DMS79 (cell line): Measurements from ENCODE around the gene DCUN1D1.

Source experiments
- DNase-seq: peaks from one replicate; lab custom pipeline; 2025; lab: John Stamatoyannopoulos, UW

DCUN1D1 gene

DNA sequence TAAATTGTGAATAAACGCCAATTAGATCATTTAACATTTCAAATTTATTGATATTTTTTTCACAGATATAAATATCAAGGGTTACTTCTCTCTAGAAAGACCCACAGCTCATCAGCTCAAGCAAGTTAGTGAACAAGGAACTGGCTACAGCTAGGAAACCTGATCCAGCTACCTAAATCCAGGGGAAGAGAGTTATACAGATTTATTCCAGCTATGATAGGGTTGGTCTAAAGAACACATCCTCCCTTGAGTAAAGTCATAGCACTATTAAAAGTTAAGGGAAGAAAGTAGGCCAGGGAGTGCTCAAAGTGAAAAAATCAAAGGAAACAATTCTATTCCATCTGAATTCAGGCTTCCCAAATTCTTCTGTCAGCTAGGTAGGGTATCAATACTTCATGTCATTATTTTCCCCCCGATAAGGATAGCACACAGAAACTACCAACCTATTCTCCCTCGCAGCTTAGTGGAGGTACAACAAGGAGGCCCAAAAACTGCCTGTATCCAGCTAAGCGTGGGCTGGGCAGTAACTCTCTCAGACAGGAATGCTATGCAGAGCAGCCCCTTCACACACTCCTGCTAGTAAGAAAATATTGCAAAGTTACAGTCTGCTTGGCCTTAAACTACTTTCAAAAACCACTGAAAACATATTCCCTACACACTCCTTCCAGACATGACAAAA is 44.0 kb downstream of the DCUN1D1 start:
- DNase-seq, result no peak

DNA sequence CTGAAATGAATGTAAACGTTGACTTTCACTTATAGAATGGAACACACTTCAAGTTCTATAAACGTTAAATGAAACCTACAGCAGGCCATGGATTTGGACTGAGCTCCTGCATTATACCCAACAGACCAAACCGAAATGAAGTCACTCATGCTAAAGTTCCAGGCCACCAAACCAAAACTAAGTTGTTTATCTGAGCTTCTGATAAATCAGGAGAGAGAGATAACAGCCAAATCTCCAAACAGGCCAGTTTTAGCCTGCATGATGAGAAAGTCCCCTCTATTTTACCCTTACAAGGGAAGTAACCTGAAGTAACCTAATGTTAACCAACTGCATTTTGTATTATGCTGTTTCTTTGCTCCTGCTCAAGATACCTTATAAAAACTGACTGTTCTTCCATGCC is 44.5 kb downstream of the DCUN1D1 start:
- DNase-seq, result no peak

DNA sequence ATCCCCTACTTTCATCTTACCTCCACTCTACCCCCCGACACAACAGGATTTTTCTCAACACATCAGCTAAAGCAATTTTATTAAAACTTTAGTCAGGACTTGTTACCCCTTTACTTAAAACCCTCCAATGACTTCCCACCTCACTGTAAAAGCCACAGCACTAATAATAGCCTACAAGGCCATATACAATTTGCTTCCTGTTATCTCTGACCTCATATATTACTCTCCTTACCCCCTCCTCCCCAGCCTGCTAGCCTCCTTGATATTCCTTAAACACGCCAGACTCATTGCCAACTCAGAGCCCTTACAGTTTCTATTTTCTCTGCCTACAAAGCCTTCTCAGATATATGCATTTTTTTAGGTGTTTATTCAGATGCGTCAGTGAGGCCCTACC is 54.4 kb downstream of the DCUN1D1 start:
- no peak for DNase-seq

DNA sequence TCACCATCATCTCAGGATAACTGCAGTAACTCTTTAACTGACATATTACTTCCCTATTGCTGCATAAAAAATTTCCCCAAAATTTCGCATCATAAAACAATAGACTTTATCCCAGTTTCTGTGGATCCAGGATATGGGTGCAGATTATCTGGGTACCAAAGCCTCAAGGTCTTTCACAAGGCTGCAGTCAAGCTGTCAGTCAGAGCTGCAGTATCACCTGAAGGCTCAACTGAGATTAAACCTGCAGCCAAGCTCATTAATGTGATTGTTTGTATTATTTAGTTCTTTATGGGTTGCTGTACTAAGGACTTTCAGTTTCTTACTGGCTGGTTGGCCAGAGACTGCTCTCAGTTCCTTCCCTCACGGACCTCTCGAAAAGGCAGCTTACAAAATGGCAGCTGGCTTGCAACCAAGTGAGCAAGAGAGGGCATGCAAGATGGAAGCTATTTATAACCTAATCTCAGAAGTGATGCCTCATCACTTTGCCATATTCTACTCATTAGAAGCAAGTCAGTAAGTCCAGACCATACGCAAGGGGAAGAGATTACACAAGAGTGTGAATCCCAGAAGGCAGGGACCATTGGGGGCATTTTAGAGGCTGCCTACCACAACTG is 54.9 kb downstream of the DCUN1D1 start:
- DNase-seq, result no peak

DNA sequence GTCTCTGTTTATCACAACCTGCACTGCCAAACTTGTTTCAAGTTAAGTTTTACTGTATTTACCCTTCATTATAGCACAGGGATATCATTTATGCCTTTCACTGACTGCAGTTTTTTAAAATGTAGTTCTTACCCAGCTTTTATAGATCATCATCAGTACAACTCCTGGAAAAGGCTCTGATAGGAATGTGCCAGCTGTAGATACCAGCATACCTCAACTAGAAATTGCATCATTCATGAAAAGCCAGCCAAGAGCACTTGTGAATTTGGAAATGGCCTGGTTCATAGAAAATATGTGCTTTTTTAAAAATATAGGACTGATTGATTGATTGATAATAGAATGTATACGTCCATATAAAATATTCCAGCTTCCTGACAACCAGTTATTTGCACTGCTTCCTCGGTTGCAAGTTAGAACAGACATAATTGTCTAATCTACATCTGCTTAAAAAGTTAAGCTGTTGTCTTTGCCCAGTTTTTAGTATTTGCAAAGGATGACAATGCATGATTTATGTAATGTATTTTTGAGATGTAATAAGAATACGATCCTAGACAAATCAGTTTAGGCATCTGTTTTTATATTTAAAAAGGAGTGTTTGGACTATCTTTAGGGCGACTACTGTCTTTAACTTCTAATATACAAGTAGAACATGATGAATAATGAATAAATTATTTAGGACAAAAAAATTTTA is 58.5 kb downstream of the DCUN1D1 start:
- no peak for DNase-seq

DNA sequence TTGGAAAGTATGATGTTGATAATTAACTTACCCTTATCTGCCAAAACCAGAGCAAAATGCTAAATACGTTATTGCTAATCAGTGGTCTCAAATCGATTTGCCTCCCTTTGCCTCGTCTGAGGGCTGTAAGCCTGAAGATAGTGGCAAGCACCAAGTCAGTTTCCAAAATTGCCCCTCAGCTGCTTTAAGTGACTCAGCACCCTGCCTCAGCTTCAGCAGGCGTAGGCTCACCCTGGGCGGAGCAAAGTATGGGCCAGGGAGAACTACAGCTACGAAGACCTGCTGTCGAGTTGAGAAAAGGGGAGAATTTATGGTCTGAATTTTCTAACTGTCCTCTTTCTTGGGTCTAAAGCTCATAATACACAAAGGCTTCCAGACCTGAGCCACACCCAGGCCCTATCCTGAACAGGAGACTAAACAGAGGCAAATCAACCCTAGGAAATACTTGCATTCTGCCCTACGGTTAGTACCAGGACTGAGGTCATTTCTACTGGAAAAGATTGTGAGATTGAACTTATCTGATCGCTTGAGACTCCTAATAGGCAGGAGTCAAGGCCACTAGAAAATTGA is 59.7 kb downstream of the DCUN1D1 start:
- DNase-seq, result no peak

DNA sequence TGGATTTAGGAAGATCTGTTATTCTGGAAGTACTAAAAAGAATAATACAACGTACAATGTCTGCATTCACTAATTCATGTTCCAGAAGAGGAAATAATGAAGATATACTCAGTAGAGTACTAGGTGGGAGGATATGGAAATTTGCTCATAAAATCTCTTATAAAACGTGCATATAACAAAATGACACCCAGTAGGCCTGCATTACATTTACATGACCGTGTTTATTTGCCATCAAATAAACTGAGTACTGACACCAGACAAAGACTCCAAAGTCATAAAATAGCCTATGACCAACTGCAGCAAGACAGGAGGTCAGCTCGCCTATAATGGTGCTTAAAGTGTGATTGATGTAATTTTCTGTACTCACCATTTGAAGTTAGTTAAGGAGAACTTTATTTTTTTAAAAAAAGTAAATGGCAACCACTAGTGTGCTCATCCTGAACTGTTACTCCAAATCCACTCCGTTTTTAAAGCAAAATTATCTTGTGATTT is 60.4 kb downstream of the DCUN1D1 start:
- no peak for DNase-seq

DNA sequence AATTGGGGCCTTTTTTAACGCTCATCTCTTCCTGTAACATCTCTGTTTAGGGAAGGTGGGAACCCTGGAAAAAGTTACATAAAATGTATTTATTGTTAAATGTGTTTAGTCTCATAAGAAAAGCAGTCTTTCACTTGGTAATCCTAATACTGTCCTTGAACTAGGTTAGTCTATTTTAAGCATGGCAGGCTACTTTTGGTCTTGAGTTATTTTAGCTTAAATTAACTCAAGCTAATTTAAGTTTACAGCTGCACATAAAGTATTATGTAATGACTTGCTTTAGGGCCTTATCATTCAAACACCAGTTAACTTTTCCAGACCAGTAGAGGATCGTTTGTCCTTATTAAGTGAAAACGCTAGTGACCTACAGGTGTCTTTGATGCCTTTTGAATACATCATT is 63.2 kb downstream of the DCUN1D1 start:
- no peak for DNase-seq

DNA sequence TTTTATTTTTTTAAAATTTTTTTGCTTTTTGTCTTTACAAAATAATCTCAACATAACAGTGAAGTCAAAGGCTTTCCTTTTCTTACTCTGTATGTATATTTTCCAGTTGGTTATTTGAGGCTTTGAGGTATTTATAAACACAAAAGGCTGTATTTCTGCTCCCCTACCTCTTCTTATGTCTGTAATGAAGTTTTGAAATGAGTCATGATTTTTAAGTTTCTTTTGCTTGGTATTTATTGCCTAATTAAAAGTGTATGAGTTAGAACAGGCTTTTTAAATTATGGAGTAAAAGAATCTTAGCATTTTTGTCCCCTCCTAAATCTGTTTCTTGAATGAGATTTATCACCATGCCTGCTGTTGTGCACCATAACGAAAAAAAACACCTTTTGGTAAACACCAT is 66.0 kb downstream of the DCUN1D1 start:
- no peak for DNase-seq

DNA sequence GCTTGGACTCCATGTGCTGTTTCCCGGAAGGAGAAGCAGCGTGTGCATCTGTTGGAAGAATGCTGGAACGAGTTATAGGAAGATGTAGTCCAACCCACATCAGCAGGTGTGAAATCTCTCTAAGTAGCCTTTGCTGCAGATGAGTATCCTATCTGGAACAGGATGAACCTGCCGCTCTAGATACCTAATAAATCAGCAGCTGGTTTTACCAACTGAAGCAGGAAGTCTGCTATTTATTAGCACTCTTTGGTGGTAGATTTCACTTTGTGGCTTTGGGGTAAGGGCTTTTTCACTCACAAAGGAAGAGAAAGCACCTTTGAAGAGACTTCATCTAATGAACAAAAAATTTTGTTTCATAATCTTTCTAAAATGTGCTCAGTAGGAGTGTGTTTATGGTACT is 66.4 kb downstream of the DCUN1D1 start:
- DNase-seq, result no peak

DNA sequence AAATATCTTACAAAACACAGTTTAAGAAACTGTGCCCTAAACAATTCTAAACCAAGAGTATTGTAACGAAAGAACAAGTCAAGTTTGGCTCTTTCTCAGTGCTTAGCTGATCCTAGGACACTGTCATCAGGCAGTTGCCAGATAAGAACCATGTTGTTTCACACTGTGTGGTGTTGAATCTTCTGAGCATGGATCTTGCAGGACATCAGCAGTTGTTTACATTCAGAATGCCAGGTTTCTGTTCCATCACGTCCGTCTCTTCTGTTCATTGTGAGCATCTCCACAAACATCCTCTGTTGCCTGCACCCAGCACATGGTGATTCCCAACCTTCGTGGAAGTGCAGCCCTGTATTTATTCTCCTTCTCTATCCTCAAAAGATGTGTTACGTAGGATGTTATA is 67.9 kb downstream of the DCUN1D1 start:
- DNase-seq, result no peak

DNA sequence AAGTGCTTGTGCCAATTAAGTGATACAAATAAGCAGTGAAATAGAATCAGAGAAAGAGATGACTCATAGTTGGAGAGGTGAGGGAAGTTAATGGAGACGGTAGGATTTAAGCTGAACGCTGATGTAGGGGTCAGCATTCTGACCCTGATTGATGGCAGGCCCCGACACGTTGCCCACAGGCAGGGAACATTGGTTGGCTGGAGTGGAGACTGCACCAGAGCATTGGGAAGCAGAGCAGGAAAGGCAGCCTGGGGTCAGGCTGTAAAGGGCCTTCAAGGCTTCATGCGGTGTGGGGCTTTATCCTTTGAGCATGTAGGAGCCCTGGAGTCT is 68.6 kb downstream of the DCUN1D1 start:
- no peak for DNase-seq

DNA sequence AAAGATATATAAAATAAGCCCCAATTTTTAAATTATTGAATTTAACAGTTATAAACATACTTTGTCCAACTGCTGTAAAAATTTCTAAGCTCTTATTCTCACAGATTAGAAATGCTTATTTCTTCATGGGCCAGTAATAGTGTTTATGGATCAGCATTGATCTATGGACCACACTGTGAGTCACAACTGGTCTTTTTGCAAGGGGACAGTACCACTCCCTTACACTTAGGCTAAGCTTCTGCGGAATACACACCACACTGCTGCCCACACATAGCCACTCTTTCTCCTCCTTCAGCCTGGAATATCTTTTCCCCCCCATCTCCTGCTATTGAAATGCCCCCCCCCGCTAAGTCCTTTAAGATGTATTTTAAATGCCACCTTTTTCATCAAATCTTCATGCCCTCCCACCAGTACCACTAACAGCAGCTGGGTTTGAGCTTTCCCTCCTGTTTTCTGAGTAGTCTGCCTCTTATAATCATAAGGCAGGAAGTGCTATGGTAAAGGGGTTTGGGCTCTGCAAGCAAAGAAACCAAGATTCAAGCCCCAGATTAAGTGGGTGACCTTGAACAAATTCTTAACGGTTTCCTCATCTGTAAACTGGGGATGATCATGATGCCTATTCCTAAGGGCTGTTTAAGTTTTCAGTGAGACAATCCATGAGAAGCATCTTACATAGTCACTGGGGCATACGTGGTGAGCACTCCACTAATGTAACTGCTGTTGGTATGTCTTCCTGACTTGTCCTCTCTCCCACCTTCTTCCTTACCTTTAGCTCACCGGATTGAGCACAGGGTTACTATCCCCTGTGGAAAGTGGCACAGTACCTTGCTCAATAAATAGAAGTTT is 69.2 kb downstream of the DCUN1D1 start:
- no peak for DNase-seq

DNA sequence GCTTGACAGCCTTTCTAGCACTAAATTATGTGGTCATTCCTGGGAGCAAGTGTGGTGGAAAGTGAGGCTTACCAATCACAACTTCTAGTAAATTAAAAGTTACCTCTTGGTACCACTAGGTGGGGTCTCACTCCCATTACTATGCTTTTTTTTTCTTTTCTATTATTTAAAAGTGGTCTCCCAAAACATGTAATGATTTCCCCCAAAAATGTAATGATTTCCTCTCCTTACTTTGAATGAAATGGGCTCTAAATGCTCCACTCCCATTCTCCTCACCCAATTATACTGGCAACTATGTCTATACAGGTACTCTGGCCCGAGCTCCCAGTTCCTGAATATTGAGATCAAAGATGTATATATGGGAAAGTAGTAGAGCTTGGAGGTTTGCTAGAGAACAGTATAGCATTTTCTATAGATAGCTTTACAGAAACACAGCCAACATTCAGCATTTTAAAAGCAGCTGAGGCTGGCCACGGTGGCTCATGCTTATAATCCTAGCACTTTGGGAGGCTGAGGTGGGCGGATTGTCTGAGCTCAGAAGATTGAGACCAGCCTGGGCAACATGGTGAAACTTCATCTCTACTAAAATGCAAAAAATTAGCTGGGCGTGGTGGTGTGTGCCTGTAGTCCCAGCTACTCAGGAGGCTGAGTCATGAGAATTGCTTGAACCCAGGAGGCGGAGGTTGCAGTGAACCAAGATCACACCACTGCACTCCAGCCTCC is 70.9 kb downstream of the DCUN1D1 start:
- DNase-seq, result no peak

DNA sequence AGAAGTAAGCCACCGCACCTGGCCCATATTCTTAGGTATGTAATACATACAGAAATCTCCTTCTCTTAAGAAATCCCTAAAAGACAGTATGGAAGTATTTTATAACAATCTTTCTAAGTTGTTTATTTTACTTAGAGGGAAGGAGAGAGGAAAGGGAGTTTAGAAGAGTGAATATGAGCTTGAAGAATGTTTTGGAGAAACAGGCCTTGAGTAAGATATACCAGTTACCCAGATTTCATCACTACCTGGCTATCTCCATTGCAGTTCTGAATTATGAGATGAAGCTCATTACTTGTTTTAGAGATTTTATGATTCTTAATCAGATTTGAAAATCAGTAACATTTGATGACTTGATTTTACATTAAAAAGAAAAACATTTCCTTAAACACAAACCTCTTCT is 71.9 kb downstream of the DCUN1D1 start:
- DNase-seq, result no peak

DNA sequence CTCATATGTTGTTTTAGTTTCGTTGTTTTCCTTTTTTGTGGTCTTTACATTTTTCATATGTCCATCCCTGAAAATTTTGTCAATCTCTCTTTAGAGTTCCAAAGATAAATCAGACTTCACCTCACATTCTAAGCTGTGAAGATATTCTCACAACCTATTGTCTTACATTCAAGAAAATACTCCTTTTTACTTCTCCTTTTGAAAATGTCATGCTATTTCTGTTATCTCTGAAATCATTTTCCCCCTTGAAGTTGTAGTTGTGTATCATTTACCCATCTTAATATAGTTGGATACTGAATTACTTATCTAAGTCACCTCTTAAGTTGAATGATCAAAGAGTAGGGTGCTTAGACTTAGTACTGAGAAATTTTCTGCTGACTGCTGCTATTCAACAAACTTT is 74.3 kb downstream of the DCUN1D1 start:
- no peak for DNase-seq

DNA sequence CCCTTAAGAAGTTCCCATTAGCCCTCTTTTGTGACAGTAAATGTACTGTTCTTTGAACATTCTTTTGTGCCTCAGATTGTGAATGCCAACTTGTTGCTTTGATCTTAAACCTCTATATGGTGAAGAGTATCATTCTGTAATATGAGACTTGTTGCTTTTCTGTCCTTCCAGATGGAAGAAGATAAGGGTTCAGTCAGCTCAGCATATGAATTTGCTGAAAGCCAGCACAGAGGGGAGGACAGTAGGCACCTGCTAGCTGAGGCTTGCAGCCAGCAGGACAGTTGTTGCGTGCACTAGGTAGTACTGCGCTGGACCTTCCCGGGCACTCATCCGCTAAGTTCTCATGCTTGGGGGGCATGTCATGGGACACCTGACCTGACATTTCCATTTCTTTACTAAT is 74.7 kb downstream of the DCUN1D1 start:
- DNase-seq, result no peak

DNA sequence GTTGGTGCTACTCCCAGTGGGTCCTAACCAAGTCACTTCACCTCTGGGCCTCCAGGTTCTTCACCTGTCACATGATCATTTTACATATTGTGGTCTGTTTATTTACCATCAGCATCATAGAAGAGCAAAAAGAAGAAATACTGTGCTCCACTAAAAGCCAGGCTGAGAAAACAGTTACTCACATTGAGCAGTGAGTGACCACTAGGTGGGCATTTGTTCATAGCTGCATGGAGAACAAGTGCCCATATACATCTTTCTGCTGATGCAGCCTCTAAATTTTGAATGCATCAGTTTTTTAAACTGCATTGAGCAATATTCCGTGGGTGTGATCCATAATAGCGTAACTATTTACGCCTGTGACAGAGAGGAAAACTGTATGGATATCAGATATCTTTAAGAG is 76.2 kb downstream of the DCUN1D1 start:
- DNase-seq, result no peak

DNA sequence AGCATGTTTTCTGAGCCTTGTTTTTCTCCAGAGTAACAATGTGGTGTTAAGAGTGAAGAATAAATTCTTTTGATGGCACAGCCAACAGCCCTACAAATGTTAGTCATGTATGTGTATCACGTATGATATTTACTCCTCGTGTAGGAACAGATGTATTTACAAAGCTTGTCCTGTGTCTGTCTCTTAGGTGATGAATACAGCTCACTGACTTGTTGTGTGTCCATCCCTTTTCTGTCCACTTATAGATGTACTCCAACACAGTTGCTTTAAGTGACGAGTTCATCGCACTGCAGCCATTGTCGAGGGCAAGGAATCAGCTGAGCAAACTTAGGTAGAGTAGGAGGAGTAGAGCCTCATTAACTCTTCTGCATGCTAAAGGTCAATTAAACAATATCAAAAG is 78.1 kb downstream of the DCUN1D1 start:
- DNase-seq, result no peak

DNA sequence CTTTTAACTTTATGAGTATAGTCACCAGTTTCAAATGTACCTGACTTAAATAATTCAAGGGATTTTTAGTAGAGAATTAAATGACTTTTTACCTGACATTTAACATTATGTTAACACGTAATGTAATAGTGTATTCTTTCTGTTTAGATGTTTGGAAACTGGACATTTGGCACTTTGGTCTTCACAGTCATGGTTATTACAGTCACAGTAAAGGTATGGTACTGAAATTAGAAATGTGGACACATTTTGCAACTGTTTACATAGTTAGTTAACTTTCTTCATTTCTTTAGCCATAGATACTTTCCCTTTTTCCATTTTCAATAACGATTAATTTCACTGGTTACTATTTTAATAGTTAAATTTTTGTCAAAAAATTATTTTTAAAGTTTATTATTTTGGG is 83.8 kb downstream of the DCUN1D1 start:
- no peak for DNase-seq

DNA sequence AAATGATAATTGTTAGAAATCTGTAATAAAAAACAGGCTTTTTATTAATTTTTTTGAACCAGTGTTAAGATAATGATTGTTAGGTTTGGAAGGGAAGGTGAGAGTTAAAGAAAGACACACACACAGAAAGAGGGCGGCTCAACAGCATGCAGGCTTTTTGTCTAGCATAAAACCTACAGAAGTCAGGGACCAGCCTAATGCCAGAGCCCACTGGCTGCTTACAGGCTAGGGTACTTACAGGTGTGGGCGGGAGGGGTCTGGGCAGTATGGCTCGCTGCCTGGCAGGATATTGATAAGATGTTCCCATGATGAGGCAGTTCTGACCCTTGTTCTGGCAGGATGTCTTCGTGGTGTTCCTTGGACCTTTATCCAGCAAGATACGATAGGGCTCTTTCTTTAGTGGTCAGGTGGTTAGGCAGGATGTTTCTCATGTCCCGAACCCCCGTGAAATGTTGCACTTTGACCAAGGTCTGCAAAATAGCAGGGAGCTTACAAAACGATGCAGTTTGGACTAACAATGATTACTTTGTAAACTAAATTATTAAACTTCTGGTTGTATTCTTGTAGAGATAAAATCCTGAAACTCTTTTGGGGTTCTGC is 84.7 kb downstream of the DCUN1D1 start:
- no peak for DNase-seq
